ENCODE measurements around the gene IGF2. TPM values are rescaled to one million over a fixed set of nuclear protein-coding genes. Genes with fewer than 3 reads are reported as not detected.

IGF2 gene
- total RNA-seq, 1 experiment from 2014 or later: 14.5 TPM

DNA sequence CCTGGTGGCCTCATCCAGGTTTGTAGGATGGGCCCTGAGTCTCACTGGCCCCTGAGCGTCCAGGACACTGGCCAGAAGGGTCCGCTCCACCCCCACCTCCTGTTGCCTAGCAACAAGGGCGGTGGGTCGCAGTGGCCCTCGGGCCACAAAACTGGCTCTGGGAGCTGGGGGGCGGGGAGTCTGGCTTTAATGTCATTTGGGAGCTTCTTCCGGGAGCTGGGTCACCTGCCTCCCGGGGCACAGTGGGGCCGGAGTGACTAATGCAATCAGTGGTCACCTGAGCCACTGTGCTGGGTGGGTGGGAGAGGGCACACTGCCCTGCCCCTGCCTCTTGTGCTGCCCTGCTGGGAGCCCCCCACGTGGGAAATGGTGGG is 29.8 kb upstream of the IGF2 start:
- TF ChIP-seq TCF7L2 (IDR thresholded peaks at IDR 0.05; ENCODE audit: low read depth, low read length): no peak
- no peak for TF ChIP-seq SIN3A (IDR thresholded peaks at IDR 0.05; ENCODE audit: borderline replicate concordance, insufficient read depth, low read depth, low read length)
- TF ChIP-seq, protein P1, sequence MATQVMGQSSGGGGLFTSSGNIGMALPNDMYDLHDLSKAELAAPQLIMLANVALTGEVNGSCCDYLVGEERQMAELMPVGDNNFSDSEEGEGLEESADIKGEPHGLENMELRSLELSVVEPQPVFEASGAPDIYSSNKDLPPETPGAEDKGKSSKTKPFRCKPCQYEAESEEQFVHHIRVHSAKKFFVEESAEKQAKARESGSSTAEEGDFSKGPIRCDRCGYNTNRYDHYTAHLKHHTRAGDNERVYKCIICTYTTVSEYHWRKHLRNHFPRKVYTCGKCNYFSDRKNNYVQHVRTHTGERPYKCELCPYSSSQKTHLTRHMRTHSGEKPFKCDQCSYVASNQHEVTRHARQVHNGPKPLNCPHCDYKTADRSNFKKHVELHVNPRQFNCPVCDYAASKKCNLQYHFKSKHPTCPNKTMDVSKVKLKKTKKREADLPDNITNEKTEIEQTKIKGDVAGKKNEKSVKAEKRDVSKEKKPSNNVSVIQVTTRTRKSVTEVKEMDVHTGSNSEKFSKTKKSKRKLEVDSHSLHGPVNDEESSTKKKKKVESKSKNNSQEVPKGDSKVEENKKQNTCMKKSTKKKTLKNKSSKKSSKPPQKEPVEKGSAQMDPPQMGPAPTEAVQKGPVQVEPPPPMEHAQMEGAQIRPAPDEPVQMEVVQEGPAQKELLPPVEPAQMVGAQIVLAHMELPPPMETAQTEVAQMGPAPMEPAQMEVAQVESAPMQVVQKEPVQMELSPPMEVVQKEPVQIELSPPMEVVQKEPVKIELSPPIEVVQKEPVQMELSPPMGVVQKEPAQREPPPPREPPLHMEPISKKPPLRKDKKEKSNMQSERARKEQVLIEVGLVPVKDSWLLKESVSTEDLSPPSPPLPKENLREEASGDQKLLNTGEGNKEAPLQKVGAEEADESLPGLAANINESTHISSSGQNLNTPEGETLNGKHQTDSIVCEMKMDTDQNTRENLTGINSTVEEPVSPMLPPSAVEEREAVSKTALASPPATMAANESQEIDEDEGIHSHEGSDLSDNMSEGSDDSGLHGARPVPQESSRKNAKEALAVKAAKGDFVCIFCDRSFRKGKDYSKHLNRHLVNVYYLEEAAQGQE (IDR thresholded peaks at IDR 0.05; ENCODE audit: insufficient read depth in 1 of 2, low read depth in 2 of 2, low read length in 1 of 2): no peak
- TF ChIP-seq POLR2AphosphoS5 (IDR thresholded peaks at IDR 0.05; ENCODE audit: low read depth, low read length): no peak
- TF ChIP-seq, protein P2, sequence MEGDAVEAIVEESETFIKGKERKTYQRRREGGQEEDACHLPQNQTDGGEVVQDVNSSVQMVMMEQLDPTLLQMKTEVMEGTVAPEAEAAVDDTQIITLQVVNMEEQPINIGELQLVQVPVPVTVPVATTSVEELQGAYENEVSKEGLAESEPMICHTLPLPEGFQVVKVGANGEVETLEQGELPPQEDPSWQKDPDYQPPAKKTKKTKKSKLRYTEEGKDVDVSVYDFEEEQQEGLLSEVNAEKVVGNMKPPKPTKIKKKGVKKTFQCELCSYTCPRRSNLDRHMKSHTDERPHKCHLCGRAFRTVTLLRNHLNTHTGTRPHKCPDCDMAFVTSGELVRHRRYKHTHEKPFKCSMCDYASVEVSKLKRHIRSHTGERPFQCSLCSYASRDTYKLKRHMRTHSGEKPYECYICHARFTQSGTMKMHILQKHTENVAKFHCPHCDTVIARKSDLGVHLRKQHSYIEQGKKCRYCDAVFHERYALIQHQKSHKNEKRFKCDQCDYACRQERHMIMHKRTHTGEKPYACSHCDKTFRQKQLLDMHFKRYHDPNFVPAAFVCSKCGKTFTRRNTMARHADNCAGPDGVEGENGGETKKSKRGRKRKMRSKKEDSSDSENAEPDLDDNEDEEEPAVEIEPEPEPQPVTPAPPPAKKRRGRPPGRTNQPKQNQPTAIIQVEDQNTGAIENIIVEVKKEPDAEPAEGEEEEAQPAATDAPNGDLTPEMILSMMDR (IDR thresholded peaks at IDR 0.05): no peak
- no peaks in the 10 kb centered on the region for H3K36me3 ChIP-seq (ENCODE audit: control insufficient read depth, insufficient read depth, low read length)
- H3K27me3 ChIP-seq (ENCODE audit: control insufficient read depth, insufficient read depth, low read length): no peaks in the 10 kb centered on the region
- POLR2A ChIA-PET: interaction anchor here (0.7 kb wide), 1 partner anchor 159 kb away, joined by 9 read pairs; no protein-coding TSS in a partner anchor
- no TSS peak for BruUV-seq (replicated peaks)
- CTCF ChIA-PET: no interaction called here
- H3K4me3 ChIP-seq (ENCODE audit: low read depth in 2 of 2, low read length in 2 of 2): no peak overlapping the region
- H3K4me1 ChIP-seq (ENCODE audit: control insufficient read depth, insufficient read depth, low read length): peaks cover 8% of the 10 kb centered on the region; the same call in 1 of the 2 replicates
- intact Hi-C loops (cut with micrococcal nuclease; ENCODE audit: unreplicated experiment): no loop called here
- in situ Hi-C loops (cut with HindIII; ENCODE audit: low pct_unique_long_range_greater_than_20kb, low sequenced_read_pairs): no loop called here
- no peaks in the 10 kb centered on the region for H3K9me3 ChIP-seq (ENCODE audit: control insufficient read depth, insufficient read depth, low read depth, low read length)
- ATAC-seq (peak; percentile 4; the same call in 1 of the 2 replicates), DNase-seq (ENCODE audit: low read depth, low spot score) (no peak)
- H3K27ac ChIP-seq (ENCODE audit: low read length): no peak overlapping the region

DNA sequence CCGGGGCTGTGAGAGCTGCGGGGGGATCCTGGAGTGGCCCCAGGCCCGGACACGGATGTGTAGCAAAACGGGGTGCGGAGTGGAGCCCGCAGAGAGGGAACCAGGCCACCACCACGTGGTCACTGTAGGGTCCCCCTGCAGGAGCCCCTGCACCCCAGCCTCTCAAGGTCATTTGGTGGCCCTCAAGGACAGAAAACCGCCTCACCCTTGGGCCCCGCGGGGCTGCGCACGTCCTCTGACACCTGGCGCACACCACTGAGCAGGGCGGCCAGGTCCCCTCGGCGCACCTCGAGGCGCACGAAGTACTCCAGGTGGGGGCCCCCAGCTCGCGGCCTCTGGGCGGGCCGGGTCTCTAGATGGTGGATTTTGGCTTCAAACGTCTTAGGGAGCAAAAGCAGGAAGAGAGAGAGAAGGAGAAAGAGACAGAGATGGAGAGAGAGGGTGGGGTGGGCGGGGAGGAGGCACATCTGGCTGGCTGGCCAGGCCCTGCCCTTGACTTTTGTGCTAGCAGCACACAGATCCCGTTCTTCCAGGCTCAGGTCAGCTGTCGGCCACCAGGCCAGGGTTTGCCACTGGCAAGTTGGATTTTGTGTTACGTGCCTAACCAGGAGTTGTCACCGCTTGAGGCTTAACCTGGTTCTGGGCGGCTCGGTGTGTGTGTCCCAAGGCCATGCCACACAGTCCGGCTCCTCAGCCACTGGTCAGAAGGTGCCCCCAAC is 29.3 kb upstream of the IGF2 start:
- Histone ChIP-seq H3K27me3 (ENCODE audit: control insufficient read depth, insufficient read depth, low read length) (no peaks in the 10 kb centered on the region), H3K36me3 (ENCODE audit: control insufficient read depth, insufficient read depth, low read length) (no peaks in the 10 kb centered on the region), H3K4me3 (ENCODE audit: low read depth in 2 of 2, low read length in 2 of 2) (no peak overlapping the region), H3K4me1 (ENCODE audit: control insufficient read depth, insufficient read depth, low read length) (peaks cover 8% of the 10 kb centered on the region; the same call in 1 of the 2 replicates), H3K9me3 (ENCODE audit: control insufficient read depth, insufficient read depth, low read depth, low read length) (no peaks in the 10 kb centered on the region), H3K27ac (ENCODE audit: low read length) (no peak overlapping the region)
- ATAC-seq (peak; percentile 39), DNase-seq (ENCODE audit: low read depth, low spot score) (no peak)
- CTCF ChIA-PET: interaction anchor here (0.6 to 0.7 kb wide), 3 partner anchors 10 to 215 kb away, joined by 4 to 11 read pairs (median 8); no protein-coding TSS in a partner anchor
- BruUV-seq (replicated peaks): no TSS peak
- POLR2A ChIA-PET: no interaction called here
- TF ChIP-seq, protein P2 (IDR thresholded peaks at IDR 0.05): no peak
- TF ChIP-seq POLR2AphosphoS5 (IDR thresholded peaks at IDR 0.05; ENCODE audit: low read depth, low read length) (no peak), TCF7L2 (IDR thresholded peaks at IDR 0.05; ENCODE audit: low read depth, low read length) (no peak), SIN3A (IDR thresholded peaks at IDR 0.05; ENCODE audit: borderline replicate concordance, insufficient read depth, low read depth, low read length) (no peak)
- TF ChIP-seq, protein P1 (IDR thresholded peaks at IDR 0.05; ENCODE audit: insufficient read depth in 1 of 2, low read depth in 2 of 2, low read length in 1 of 2): no peak
- in situ Hi-C loops (cut with HindIII; ENCODE audit: low pct_unique_long_range_greater_than_20kb, low sequenced_read_pairs) (no loop called here), intact Hi-C loops (cut with micrococcal nuclease; ENCODE audit: unreplicated experiment) (no loop called here)

All from Panc1 (cell line).